GM18951 (cell line): ENCODE results near the gene ACIN1.
A peak's percentile ranks its signal among the peaks of the same experiment; 100 is the strongest.

Experiments used
- POLR2A ChIP-seq: IDR thresholded peaks from 4 replicates; pipeline ENCODE4 v1.6.1; 2011; ENCODE audit warnings: mild to moderate bottlenecking; ENCODE audit not compliant: insufficient read length, insufficient read depth; ENCODE audit errors: extremely low read depth
- in situ Hi-C: fragments of 300-500 bp; cut with MboI; formaldehyde crosslinking; loops from one replicate; pipeline ENCODE4 v1.12.0; 2022; ENCODE audit warnings: low sequenced_read_pairs, mixed read lengths, inconsistent platforms; ENCODE audit not compliant: unreplicated experiment

The ACIN1 gene

GRCh38 chr14:23095196-23096108, 516 bp upstream of the ACIN1 start, which contains the start of gene C14orf119:
Gene C14orf119 (plus strand): TSS chr14:23095505. CDS start chr14:23097659, 2,154 bp downstream.
- in situ Hi-C loops: no loop called here
- peak; percentile 51 for TF ChIP-seq POLR2A

DNA sequence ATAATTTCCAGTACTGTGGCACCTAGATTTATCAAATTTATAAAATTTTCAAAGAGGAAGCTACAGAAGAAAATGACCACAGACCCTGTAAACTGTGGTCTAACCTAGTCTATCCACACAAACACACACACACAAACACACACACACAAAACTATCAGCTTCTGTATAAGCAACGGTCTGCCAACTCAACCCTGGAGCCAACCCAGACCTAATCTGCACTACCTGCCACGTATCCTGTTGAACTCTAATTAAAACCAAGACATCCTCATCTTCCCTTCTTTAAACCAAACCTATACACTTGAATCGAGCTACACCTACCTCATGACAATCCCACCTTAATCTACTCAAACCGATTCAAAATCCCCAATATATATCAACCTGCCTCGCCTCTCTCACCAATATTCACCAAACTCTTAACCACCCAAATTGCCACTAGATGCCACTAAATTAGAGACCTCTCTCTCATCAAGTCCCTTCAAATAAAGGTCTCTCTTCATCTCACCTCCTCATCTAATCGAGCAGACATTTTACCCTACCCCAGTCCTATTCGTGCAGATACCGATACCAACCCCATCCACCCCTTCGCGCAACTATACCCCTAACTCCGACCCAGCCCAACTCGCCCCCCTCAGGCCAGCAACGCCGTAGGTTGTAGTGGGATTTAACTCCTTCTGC, 808 bp downstream of the ACIN1 start:
- TF ChIP-seq POLR2A: no peak
- in situ Hi-C loops: no loop called here

- in situ Hi-C loops: no loop called here
- TF ChIP-seq POLR2A: no peak
Observed at GRCh38 chr14:23093526-23093925, 1.4 kb downstream of the ACIN1 start.

DNA sequence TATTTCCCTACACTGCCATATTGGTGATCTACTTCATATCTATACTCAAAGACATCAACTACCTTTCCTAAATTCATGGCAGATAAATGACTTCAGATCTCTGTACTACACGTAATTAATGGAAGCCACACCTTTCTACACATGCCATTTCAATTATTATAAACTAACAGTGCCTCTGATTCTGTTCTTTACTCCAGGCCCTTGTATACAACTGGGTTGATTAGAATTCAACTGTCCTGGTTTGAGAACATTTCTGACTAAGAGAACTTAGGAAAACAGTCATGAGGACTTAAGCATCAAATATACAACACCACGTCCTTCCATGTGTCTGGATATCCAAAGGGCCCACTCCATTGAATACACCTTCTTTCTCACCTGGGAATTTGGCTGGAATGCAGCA, 1.8 kb downstream of the ACIN1 start:
- TF ChIP-seq POLR2A: no peak
- in situ Hi-C loops: no loop called here

GRCh38 chr14:23091294-23092225, 3.4 kb downstream of the ACIN1 start:
- in situ Hi-C loops: no loop called here
- TF ChIP-seq POLR2A: no peak

DNA sequence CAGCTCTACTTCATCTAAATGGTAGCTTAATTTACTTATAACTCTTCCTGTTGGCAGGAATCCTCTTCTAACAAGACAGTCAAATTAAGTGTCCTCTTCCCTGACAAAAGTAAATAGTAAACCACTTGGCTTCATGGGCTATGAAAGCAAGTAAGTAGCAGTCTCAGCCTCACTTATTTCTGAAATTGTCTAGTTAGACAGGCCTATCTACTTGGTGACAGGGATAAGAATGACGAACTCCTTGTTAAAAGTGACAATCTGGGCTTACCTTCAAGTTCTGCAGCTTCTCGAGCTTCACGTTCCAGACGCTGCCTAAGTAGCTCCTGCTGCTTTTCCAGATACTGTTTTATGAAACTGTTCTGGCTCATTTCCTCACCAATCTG, 4.7 kb downstream of the ACIN1 start:
- no peak for TF ChIP-seq POLR2A
- in situ Hi-C loops: no loop called here

- in situ Hi-C loops: no loop called here
- no peak for TF ChIP-seq POLR2A
Observed at GRCh38 chr14:23089498-23090253, 5.3 kb downstream of the ACIN1 start.

GRCh38 chr14:23086565-23086964, 8.4 kb downstream of the ACIN1 start:
- in situ Hi-C loops: no loop called here
- no peak for TF ChIP-seq POLR2A

DNA sequence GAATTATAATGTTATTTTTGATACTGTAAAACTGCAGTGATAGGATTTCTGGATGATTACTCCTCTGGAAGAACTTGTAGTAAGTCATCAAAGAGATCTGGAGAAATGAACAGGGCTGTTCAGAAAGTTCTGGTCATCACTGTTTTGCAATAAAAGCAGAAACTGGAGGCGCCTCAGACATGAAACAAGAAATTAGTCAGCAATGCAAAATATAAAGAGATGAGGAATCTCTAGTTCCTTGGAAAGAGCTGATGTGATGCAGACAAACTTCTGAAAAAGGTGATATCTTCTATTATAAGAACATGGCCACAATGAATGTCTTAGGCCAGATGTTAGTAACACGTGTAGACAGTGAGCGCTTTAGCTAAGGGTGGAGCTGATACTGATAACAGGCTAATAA, 9.5 kb downstream of the ACIN1 start:
- in situ Hi-C loops: no loop called here
- no peak for TF ChIP-seq POLR2A

- TF ChIP-seq POLR2A: no peak
- in situ Hi-C loops: no loop called here
Observed at GRCh38 chr14:23080474-23080873, 14.5 kb downstream of the ACIN1 start.

GRCh38 chr14:23079716-23080115, 15.2 kb downstream of the ACIN1 start:
- TF ChIP-seq POLR2A: no peak
- in situ Hi-C loops: no loop called here

- no peak for TF ChIP-seq POLR2A
- in situ Hi-C loops: no loop called here
Observed at GRCh38 chr14:23078692-23079116, 16.2 kb downstream of the ACIN1 start.

DNA sequence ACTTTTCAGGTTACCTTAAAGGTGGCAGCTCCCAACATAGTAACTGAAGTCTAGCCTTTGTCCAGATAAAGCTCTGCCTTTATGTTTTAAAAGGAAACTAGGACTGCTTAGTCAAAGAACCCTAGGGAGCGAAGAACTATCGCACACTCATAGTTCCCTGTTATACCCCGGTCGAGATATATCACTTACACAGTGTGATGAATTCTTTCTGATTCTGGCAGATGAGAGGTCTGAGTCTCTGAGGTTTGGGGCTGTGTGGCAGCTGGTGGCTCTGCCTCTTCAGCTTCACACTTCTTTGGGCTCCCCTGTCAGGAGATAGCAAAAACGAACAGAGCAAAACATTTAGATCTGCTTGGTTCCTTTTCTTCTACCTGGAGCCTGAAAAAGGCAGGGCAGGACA, 17.0 kb downstream of the ACIN1 start:
- TF ChIP-seq POLR2A: no peak
- in situ Hi-C loops: no loop called here
